ENCODE results near the gene LTBP1.

- no peak for TF ChIP-seq CTCF (IDR thresholded peaks at IDR 0.05)
- TF ChIP-seq POLR2A (IDR thresholded peaks at IDR 0.05), result no peak
Observed at GRCh38 chr2:32922501-32922900, 24.3 kb upstream of the LTBP1 start.

All from transverse colon (tissue), 3 donors.